Measurements from ENCODE around the gene CENPA. TPM values are rescaled to one million over a fixed set of nuclear protein-coding genes. Genes with fewer than 3 reads are reported as not detected.

CENPA gene
- total RNA-seq, 1 donor from 2014 or later, result not detected

- DNase-seq (ENCODE audit: extremely low spot score in 2 of 2), result no peak
- Histone ChIP-seq H3K4me3 (no peak overlapping the region), H3K27ac (no peak overlapping the region), H3K9me3 (no peaks in the 10 kb centered on the region), H3K27me3 (no peaks in the 10 kb centered on the region), H3K36me3 (no peaks in the 10 kb centered on the region), H3K4me1 (no peaks in the 10 kb centered on the region)
- intact Hi-C loops (cut with DNase I), result no loop called here
- TF ChIP-seq, protein P1, sequence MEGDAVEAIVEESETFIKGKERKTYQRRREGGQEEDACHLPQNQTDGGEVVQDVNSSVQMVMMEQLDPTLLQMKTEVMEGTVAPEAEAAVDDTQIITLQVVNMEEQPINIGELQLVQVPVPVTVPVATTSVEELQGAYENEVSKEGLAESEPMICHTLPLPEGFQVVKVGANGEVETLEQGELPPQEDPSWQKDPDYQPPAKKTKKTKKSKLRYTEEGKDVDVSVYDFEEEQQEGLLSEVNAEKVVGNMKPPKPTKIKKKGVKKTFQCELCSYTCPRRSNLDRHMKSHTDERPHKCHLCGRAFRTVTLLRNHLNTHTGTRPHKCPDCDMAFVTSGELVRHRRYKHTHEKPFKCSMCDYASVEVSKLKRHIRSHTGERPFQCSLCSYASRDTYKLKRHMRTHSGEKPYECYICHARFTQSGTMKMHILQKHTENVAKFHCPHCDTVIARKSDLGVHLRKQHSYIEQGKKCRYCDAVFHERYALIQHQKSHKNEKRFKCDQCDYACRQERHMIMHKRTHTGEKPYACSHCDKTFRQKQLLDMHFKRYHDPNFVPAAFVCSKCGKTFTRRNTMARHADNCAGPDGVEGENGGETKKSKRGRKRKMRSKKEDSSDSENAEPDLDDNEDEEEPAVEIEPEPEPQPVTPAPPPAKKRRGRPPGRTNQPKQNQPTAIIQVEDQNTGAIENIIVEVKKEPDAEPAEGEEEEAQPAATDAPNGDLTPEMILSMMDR (IDR thresholded peaks at IDR 0.05), result no peak
- TF ChIP-seq POLR2AphosphoS5 (IDR thresholded peaks at IDR 0.05; ENCODE audit: insufficient read depth in 1 of 2, low read depth in 1 of 2), result no peak
- no peak for TF ChIP-seq POLR2A (IDR thresholded peaks at IDR 0.05)
Measured at GRCh38 chr2:26818972-26819371, 33.1 kb downstream of the CENPA start.

- TF ChIP-seq POLR2AphosphoS5 (IDR thresholded peaks at IDR 0.05; ENCODE audit: insufficient read depth in 1 of 2, low read depth in 1 of 2) (no peak), POLR2A (IDR thresholded peaks at IDR 0.05) (no peak)
- TF ChIP-seq, protein P1 (IDR thresholded peaks at IDR 0.05), result no peak
- no peak for DNase-seq (ENCODE audit: extremely low spot score in 2 of 2)
- no peaks in the 10 kb centered on the region for H3K27me3 ChIP-seq
- intact Hi-C loops (cut with DNase I), result no loop called here
- no peak overlapping the region for H3K27ac ChIP-seq
- no peaks in the 10 kb centered on the region for H3K4me1 ChIP-seq
- no peaks in the 10 kb centered on the region for H3K36me3 ChIP-seq
- H3K9me3 ChIP-seq, result no peaks in the 10 kb centered on the region
- no peak overlapping the region for H3K4me3 ChIP-seq
Measured at GRCh38 chr2:26820932-26821331, 35.1 kb downstream of the CENPA start.

GRCh38 chr2:26822877-26823276 is 37.0 kb downstream of the CENPA start:
- Histone ChIP-seq H3K9me3 (no peaks in the 10 kb centered on the region), H3K27ac (no peak overlapping the region), H3K27me3 (no peaks in the 10 kb centered on the region), H3K36me3 (no peaks in the 10 kb centered on the region), H3K4me1 (no peaks in the 10 kb centered on the region), H3K4me3 (no peak overlapping the region)
- intact Hi-C loops (cut with DNase I), result no loop called here
- TF ChIP-seq, protein P1 (IDR thresholded peaks at IDR 0.05), result no peak
- TF ChIP-seq POLR2A (IDR thresholded peaks at IDR 0.05) (no peak), POLR2AphosphoS5 (IDR thresholded peaks at IDR 0.05; ENCODE audit: insufficient read depth in 1 of 2, low read depth in 1 of 2) (no peak)
- DNase-seq (ENCODE audit: extremely low spot score in 2 of 2), result no peak

DNA sequence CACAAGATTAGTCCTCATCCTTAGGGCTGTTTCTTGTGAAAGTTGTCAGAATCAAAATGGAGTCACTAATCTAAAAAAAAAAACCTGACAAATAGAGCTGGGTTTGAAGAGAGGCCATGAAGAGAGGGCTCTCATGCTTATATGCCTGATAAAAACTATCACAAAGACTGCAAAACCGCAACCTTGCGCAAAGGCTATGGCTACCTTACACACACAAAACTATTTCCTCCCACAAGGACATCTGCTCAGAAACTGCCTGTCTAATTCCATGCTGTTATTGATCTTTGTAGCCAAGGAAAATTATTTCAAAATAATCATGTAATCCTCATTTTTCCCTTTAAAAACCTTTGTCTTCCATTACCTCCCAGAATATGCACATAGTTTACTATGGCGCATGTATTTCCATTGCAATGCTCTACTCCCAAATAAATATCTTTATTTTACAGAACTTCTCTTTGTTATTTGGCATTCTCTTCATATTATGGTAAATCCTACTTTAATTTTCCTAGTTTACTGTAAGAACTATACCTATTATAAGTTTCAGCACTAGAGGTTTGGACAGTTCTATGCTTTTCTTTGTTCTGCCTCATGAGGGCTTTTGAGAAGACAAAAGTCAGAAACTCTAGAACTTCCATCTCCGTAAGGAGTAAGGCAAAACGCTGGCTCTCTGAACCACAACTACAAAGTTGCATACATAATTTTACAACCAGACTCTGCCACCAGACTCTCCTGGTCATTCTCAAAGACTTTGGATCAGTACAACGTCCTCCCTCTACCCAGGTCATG is 52.5 kb downstream of the CENPA start:
- no peak for DNase-seq (ENCODE audit: extremely low spot score in 2 of 2)
- Histone ChIP-seq H3K27me3 (no peaks in the 10 kb centered on the region), H3K4me1 (no peaks in the 10 kb centered on the region), H3K4me3 (no peak overlapping the region), H3K36me3 (no peaks in the 10 kb centered on the region), H3K9me3 (no peaks in the 10 kb centered on the region), H3K27ac (no peak overlapping the region)
- no peak for TF ChIP-seq POLR2A (IDR thresholded peaks at IDR 0.05)
- TF ChIP-seq, protein P1 (IDR thresholded peaks at IDR 0.05), result no peak
- TF ChIP-seq POLR2AphosphoS5 (IDR thresholded peaks at IDR 0.05; ENCODE audit: insufficient read depth in 1 of 2, low read depth in 1 of 2), result no peak
- intact Hi-C loops (cut with DNase I), result no loop called here

DNA sequence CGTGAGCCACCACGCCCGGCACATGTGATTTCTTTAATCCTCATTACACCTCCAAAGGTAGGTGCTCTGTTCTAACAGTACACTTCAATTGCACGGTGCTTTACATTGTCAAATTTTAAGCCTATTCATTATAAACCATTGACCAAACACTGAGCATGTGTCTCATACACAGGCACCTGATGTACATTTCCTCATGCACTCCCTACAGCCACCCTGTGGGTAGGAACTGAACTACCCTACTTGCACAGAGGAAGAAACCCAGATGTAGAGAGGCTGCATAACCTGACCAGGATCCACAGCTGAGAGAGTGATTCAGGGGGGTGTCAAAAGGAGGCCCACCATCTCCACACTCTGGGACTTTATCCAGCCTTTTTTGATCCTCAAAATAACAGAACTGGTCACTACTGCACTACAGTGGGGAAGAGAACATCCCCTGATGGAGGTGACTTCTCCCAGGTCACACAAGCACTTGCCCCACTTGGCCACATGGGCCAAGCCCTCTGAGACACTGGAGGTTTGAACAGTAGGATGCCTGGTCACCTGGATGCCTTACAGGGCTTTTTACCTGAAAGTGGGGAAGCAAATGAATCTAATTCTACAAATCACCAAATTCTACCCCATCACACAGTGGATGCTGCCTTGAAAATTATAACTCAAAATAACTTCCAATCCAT is 55.2 kb downstream of the CENPA start:
- TF ChIP-seq, protein P1 (IDR thresholded peaks at IDR 0.05), result no peak
- no peak for TF ChIP-seq POLR2A (IDR thresholded peaks at IDR 0.05)
- no peak for TF ChIP-seq POLR2AphosphoS5 (IDR thresholded peaks at IDR 0.05; ENCODE audit: insufficient read depth in 1 of 2, low read depth in 1 of 2)
- Histone ChIP-seq H3K4me1 (no peaks in the 10 kb centered on the region), H3K36me3 (no peaks in the 10 kb centered on the region), H3K27ac (no peak overlapping the region), H3K4me3 (no peak overlapping the region), H3K9me3 (no peaks in the 10 kb centered on the region), H3K27me3 (no peaks in the 10 kb centered on the region)
- DNase-seq (ENCODE audit: extremely low spot score in 2 of 2), result no peak
- intact Hi-C loops (cut with DNase I), result no loop called here
